GM23248 (cell line): Measurements from ENCODE around the gene CDC123. TPM values are rescaled to one million over a fixed set of nuclear protein-coding genes. Genes with fewer than 3 reads are reported as not detected.

Source experiments
- DNase-seq: peaks from one replicate; pipeline ENCODE4 v3.0.0-alpha.2; 2015
- H2AFZ ChIP-seq: fragments of 200-600 bp; sonication (generic); 2 replicates; pipeline ENCODE4 v1.6.1; 2016; ENCODE audit warnings: antibody characterized with exemption
- H3F3A ChIP-seq: fragments of 200-600 bp; sonication (generic); 2 replicates; pipeline ENCODE4 v1.6.1; 2016; ENCODE audit warnings: mild to moderate bottlenecking, antibody characterized with exemption, mixed run types; ENCODE audit not compliant: insufficient read depth
- H3K27ac ChIP-seq: fragments of 200-600 bp; sonication (generic); 2 replicates; pipeline ENCODE4 v1.5.1; 2016; ENCODE audit warnings: mild to moderate bottlenecking
- H3K27me3 ChIP-seq: fragments of 200-600 bp; sonication (generic); replicated peaks from 2 replicates; pipeline ENCODE4 v1.6.1; 2016; ENCODE audit warnings: mild to moderate bottlenecking; ENCODE audit not compliant: insufficient read depth
- H3K36me3 ChIP-seq: fragments of 200-600 bp; sonication (generic); 2 replicates; pipeline ENCODE4 v1.6.1; 2016; ENCODE audit warnings: low read depth, mild to moderate bottlenecking
- H3K4me1 ChIP-seq: fragments of 200-600 bp; sonication (generic); 2 replicates; pipeline ENCODE4 v1.6.1; 2016; ENCODE audit warnings: mild to moderate bottlenecking; ENCODE audit not compliant: insufficient read depth
- H3K4me2 ChIP-seq: fragments of 200-600 bp; sonication (generic); one replicate; pipeline ENCODE4 v1.6.1; 2016; ENCODE audit warnings: mild to moderate bottlenecking; ENCODE audit not compliant: unreplicated experiment
- H3K4me3 ChIP-seq: fragments of 200-600 bp; sonication (generic); 2 replicates; pipeline ENCODE4 v1.5.1; 2016; ENCODE audit warnings: mild to moderate bottlenecking
- H3K79me2 ChIP-seq: fragments of 200-600 bp; sonication (generic); 2 replicates; pipeline ENCODE4 v1.6.1; 2016; ENCODE audit warnings: mild to moderate bottlenecking; ENCODE audit not compliant: insufficient read depth
- H3K9ac ChIP-seq: fragments of 200-600 bp; sonication (generic); 2 replicates; pipeline ENCODE4 v1.6.1; 2016; ENCODE audit warnings: mild to moderate bottlenecking
- H3K9me2 ChIP-seq: fragments of 200-600 bp; sonication (generic); 2 replicates; pipeline ENCODE4 v1.6.1; 2016; ENCODE audit warnings: mixed run types, mild to moderate bottlenecking, moderate library complexity; ENCODE audit not compliant: insufficient read depth
- H3K9me3 ChIP-seq: fragments of 200-600 bp; sonication (generic); one replicate; pipeline ENCODE4 v1.6.1; 2017; ENCODE audit warnings: low read depth
- H4K20me1 ChIP-seq: fragments of 200-600 bp; sonication (generic); 2 replicates; pipeline ENCODE4 v1.6.0; 2016; ENCODE audit not compliant: insufficient read depth
- EZH2 ChIP-seq: fragments of 200-600 bp; sonication (generic); IDR thresholded peaks from 2 replicates; pipeline ENCODE4 v1.6.1; 2018; ENCODE audit warnings: antibody characterized with exemption, mild to moderate bottlenecking; ENCODE audit not compliant: insufficient read depth, poor library complexity, severe bottlenecking
- EZH2phosphoT487 ChIP-seq: fragments of 200-600 bp; sonication (generic); IDR thresholded peaks from 2 replicates; pipeline ENCODE4 v1.6.1; 2018; ENCODE audit warnings: antibody characterized with exemption, moderate library complexity, mild to moderate bottlenecking, low read depth; ENCODE audit not compliant: insufficient read depth
- WGBS, 2 experiments: methylation state at CpG; one replicate each; pipeline ENCODE4 v1.1.6; 2015 to 2017; ENCODE audit warnings: low lambda C conversion rate in 2 of 2, low coverage in 1 of 2; ENCODE audit errors: missing lambda C conversion rate in 2 of 2; 5-methylcytosine and 5-hydroxymethylcytosine counted together
- in situ Hi-C: fragments of 300-500 bp; cut with MboI; formaldehyde crosslinking; loops from 2 replicates; pipeline ENCODE4 v1.15.0; 2020
- polyA plus RNA-seq: library from polyadenylated mRNA; unstranded; fragments of >200 nt; fragmentation: Nextera tagmentation; extraction: Ambion mirVana; gene quantifications from 2 replicates; pipeline ENCODE4 v1.2.1, GENCODE V29; 2016
- total RNA-seq: library from RNA; depleted of rRNA; stranded (reverse); fragments of >200 nt; shearing (Covaris generic); gene quantifications from 2 replicates; pipeline ENCODE4 v1.2.3, GENCODE V29; 2014

Gene CDC123
- total and polyA plus RNA-seq, 2 experiments from 2014 or later, result 100 to 146 TPM

GRCh38 chr10:12255048-12255447 lies 59.1 kb downstream of the CDC123 start:
- H3K9me3 ChIP-seq, result no peaks in the 10 kb centered on the region
- H3K36me3 ChIP-seq, result peaks cover under 1% of the 10 kb centered on the region; the same call in 1 of the 2 replicates
- H3K9ac ChIP-seq, result no peak overlapping the region
- H3K27ac ChIP-seq, result no peak overlapping the region
- whole genome bisulfite sequencing, 2 experiments, result 54 to 75% methylated on average over 1 of the region's 1 CpG
- no peaks in the 10 kb centered on the region for H3F3A ChIP-seq
- no peak overlapping the region for H3K4me2 ChIP-seq
- H3K27me3 ChIP-seq, result no peaks in the 10 kb centered on the region
- no peaks in the 10 kb centered on the region for H4K20me1 ChIP-seq
- H2AFZ ChIP-seq, result no peak overlapping the region
- H3K4me1 ChIP-seq, result no peaks in the 10 kb centered on the region
- H3K9me2 ChIP-seq, result no peaks in the 10 kb centered on the region
- H3K79me2 ChIP-seq, result no peaks in the 10 kb centered on the region
- in situ Hi-C loops, result loop anchor here (25.0 kb wide), 1 partner anchor 832 kb away; no protein-coding TSS in a partner anchor
- no peak for TF ChIP-seq EZH2phosphoT487
- H3K4me3 ChIP-seq, result no peak overlapping the region
- no peak for DNase-seq

GRCh38 chr10:12259988-12260387 lies 64.0 kb downstream of the CDC123 start:
- no peak overlapping the region for H3K4me3 ChIP-seq
- no peak for DNase-seq
- no peaks in the 10 kb centered on the region for H3K79me2 ChIP-seq
- no peaks in the 10 kb centered on the region for H3K9me2 ChIP-seq
- no peaks in the 10 kb centered on the region for H3K27me3 ChIP-seq
- no peaks in the 10 kb centered on the region for H4K20me1 ChIP-seq
- in situ Hi-C loops, result loop anchor here (10.0 to 25.0 kb wide), 2 partner anchors 455 to 827 kb away; no protein-coding TSS in a partner anchor
- WGBS, 2 experiments, result 80 to 85% methylated on average over 4 of the region's 4 CpGs
- no peaks in the 10 kb centered on the region for H3K9me3 ChIP-seq
- H3K4me1 ChIP-seq, result peaks cover 3% of the 10 kb centered on the region; the same call in 1 of the 2 replicates
- H3K36me3 ChIP-seq, result no peaks in the 10 kb centered on the region
- TF ChIP-seq EZH2phosphoT487 (no peak), EZH2 (no peak)
- H3K9ac ChIP-seq, result no peak overlapping the region
- H3F3A ChIP-seq, result no peaks in the 10 kb centered on the region
- H2AFZ ChIP-seq, result no peak overlapping the region
- no peak overlapping the region for H3K27ac ChIP-seq
- H3K4me2 ChIP-seq, result no peak overlapping the region

GRCh38 chr10:12262278-12262981 lies 66.4 kb downstream of the CDC123 start:
- H3K4me1 ChIP-seq, result peaks cover 3% of the 10 kb centered on the region; the same call in 1 of the 2 replicates
- no peaks in the 10 kb centered on the region for H3K27me3 ChIP-seq
- H4K20me1 ChIP-seq, result no peaks in the 10 kb centered on the region
- H3K9ac ChIP-seq, result no peak overlapping the region
- no peak overlapping the region for H3K27ac ChIP-seq
- no peaks in the 10 kb centered on the region for H3K9me3 ChIP-seq
- no peak for TF ChIP-seq EZH2phosphoT487
- TF ChIP-seq EZH2, result no peak
- H3K4me3 ChIP-seq, result no peak overlapping the region
- DNase-seq, result no peak
- in situ Hi-C loops, result loop anchor here (10.0 to 25.0 kb wide), 2 partner anchors 452 to 825 kb away; no protein-coding TSS in a partner anchor
- no peaks in the 10 kb centered on the region for H3K9me2 ChIP-seq
- no peaks in the 10 kb centered on the region for H3F3A ChIP-seq
- WGBS, 2 experiments, result 78 to 93% methylated on average over 3 of the region's 3 CpGs
- no peak overlapping the region for H3K4me2 ChIP-seq
- H2AFZ ChIP-seq, result no peak overlapping the region
- no peaks in the 10 kb centered on the region for H3K36me3 ChIP-seq
- H3K79me2 ChIP-seq, result no peaks in the 10 kb centered on the region

GRCh38 chr10:12264204-12264940 lies 68.4 kb downstream of the CDC123 start:
- peak; percentile 82 for DNase-seq
- Histone ChIP-seq H3K9me2 (no peaks in the 10 kb centered on the region), H3F3A (no peaks in the 10 kb centered on the region), H3K4me3 (peak overlapping the region; percentile 69), H4K20me1 (no peaks in the 10 kb centered on the region), H3K79me2 (no peaks in the 10 kb centered on the region), H3K9me3 (no peaks in the 10 kb centered on the region), H3K27ac (no peak overlapping the region), H3K4me2 (peak overlapping the region; percentile 78), H3K4me1 (peaks cover 3% of the 10 kb centered on the region; the same call in 1 of the 2 replicates), H3K36me3 (no peaks in the 10 kb centered on the region), H3K9ac (peak overlapping the region; percentile 60), H3K27me3 (no peaks in the 10 kb centered on the region), H2AFZ (peak overlapping the region; percentile 82)
- in situ Hi-C loops, result loop anchor here (10.0 to 25.0 kb wide), 2 partner anchors 450 to 823 kb away; no protein-coding TSS in a partner anchor
- WGBS, 2 experiments, result 22 to 25% methylated on average over 28 to 31 of the region's 31 CpGs
- TF ChIP-seq EZH2 (no peak), EZH2phosphoT487 (no peak)
